ENCODE data around the gene BBOX1.
"Not testable (repeated sequence)": the region's sequence is repeated elsewhere in the genome, so short reads cannot be mapped to it uniquely, and the experiment has no call there.

Gene BBOX1

DNA sequence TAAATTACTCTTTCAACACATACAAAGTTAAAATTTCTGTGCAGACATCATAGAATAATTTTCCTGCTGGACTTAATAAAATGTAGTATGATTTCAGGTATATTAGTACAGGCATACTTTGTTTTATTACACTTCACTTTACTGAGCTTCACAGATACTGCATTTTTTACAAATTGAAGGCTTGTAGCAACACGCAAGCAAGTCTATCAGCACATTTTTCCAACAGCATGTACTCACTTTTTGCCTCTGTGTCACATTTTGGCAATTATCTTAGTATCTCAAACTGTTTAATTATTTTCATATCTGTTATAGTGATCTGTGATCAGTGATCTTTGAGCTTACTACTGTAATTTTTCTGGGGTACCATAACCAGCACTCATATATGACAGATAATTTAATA is 44.5 kb downstream of the BBOX1 start:
- DNase-seq, result no peak

DNA sequence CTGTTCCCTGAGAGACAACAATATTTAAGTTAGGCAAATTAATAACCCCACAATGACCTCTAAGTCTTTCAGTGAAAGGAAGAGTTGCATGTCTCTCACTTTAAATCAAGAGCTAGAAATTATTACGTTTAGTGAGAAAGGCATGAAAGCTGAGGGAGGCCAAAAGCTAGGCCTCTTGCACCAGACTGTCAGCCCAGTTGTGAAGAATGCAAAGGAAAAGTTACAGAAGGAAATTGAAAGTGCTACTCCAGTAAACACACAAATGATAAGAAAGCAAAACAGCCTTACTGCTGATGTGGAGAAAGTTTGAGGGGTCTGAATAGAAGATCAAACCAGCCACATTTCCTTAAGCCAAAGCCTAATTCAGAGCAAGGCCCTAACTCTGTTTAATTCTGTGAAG is 45.0 kb downstream of the BBOX1 start:
- DNase-seq, result no peak

DNA sequence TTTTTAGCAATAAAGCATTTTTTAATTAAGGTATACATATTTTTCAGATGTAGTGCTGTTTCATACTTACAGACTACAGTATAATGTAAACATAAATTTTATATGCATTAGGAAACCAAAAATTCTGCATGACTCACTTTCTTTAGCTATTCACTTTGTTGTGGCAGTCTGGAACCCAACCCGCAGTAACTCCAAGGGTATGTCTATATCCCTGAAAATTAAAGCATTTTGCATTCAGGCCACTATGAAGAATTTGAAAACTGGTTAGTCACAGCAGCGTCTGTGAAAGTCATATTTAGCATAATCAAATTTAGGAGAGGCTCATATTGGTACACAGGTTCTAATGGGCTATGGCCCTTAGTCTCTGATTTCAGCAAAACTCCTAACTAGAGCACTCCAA is 46.8 kb downstream of the BBOX1 start:
- DNase-seq, result no peak

DNA sequence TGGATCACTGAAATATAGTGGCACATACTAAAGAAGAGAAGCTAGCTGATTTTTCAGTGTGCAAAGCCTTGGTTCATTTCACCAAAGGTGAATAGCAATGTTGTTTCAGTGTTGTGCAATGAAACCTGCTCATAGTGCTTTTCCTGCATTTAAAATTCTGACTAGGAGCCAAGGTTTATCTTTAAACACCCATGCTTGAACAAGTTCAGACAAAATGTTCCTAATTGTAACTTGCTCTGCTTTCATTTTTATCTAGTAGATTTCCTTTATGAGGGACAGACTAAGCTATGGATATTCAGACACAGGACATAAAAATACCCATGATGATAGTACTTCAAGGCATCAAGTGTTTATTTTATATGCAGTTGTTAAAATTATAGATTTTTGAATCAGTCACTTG is 47.7 kb downstream of the BBOX1 start:
- DNase-seq, result no peak

DNA sequence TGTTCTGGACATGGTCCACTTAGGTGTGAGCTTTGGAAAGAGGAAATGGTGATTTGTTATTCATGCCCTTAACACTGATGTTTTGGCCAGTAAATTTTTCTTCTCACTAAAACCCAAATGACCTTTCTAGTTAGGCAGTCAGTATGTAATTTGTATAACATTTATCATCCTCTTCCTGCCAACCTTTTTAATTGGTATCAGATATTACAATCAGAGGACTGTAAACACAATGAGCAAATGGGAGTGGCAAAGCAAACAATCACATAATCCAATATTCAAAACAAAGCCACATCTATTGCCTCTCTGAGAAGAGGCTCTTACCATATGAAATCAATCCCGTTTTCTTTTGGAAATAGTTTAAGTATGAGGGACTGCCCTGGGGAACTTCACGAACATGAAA is 49.1 kb downstream of the BBOX1 start:
- no peak for DNase-seq

DNA sequence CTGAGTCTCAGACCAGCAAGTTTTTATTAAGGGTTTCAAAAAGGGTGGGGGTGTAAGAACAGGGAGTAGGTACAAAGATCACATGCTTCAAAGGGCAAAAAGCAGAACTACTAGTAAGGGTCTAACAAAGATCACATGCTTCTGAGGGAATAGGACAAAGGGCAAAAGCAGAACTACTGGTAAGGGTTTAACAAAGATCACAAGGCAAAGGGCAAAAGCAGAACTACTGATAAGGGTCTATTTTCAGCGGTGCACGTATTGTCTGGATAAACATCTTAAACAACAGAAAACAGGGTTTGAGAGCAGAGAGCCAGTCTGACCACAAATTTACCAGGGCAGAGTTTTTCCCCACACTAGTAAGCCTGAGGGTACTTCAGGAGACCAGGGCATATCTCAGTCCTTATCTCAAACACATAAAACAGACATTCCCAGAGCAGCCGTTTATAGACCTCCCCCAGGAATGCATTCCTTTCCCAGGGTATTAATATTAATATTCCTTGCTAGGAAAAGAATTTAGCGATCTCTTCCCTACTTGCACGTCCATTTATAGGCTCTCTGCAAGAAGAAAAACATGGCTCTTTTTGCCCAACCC is 49.8 kb downstream of the BBOX1 start:
- DNase-seq, result not testable (repeated sequence)

DNA sequence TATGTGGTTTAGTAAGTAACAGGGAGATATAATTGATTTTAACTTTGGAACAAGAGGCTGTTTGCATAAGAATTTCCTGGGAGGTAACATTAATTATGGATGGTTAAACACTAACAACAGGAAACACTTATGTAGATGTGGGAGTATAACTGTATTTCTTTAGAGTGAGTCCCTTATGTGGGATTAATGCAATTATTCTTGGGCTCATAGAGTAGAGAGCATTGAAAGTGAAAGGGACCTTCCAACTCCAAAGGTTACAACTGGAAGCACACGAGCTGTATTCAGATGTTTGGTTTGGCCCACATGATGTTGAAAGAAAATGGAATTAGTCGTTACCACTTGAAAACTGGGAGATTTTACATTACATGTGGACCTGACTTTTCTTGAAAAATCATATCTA is 53.5 kb downstream of the BBOX1 start:
- DNase-seq, result no peak

DNA sequence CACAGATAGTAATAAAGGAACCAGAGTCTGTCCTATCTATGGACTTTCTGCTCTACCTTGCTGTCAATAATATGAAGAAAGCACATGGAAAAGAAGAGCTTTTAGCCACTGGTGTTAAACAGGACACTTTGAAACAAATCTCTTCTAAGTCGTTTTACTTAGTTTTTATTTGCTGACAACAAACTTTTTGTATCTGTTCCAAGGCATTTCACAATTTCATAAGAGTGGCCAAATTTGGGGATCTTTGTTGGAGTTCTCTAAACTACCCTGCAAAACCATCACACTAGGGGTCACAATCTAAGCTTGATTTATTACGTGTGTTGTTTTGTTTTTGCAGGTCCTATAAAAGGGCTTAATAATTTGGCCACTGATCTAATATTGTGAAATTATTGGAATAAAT is 54.4 kb downstream of the BBOX1 start:
- no peak for DNase-seq

DNA sequence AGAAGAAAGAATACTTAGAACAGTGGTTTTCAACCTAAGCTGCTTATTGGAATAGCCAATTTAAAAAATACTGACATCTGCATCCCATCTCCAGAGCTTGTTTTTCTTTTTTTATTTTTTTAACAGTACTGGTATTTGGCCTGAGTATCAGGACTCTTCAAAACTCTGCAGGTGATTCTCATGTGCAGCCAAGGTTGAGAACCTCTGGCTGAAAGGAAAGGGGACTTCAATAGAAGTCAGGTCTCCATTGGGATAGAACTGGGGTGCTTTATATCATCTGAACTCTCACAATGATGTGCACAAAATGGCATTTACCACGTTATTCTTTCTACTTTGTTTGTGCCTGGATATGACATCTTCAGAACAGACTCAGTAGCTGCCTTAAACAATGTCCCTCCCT is 55.3 kb downstream of the BBOX1 start:
- DNase-seq, result no peak

DNA sequence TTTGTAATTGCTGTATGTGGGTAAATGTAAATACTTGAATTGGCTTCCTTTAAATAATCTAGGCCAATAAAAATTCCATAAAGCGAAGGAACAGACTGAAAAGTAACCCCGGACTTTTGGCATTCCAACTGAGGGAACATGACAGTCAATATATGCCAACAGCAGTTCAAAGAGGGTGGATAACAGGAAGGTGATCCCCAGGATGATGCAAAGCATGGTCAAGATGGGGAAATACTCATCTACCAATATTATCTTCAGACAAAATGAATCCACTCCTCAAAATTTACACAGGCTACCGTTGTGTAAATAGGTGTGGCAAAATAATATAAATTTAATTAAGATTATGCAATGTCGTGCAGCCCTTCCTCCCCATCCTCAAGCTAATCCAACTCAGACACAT is 56.9 kb downstream of the BBOX1 start:
- no peak for DNase-seq

DNA sequence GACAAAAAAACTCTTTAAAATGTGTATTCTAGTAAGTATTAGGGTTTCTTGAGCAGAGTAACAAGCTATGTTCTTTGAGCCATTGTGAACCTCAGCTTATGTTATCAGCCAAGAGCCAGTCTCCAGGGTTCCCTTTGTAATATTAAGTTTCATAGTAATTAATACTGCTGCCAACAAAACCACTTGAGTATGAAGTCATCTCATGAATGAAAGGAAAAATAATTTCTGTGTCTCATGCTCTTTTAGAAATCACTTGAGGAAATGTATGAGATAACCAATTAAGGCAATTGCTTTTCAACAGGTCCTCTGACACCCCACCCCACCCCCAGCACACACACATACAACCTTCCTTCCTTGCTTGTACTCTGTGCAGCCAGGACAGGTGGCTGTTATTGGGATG is 59.9 kb downstream of the BBOX1 start:
- no peak for DNase-seq

DNA sequence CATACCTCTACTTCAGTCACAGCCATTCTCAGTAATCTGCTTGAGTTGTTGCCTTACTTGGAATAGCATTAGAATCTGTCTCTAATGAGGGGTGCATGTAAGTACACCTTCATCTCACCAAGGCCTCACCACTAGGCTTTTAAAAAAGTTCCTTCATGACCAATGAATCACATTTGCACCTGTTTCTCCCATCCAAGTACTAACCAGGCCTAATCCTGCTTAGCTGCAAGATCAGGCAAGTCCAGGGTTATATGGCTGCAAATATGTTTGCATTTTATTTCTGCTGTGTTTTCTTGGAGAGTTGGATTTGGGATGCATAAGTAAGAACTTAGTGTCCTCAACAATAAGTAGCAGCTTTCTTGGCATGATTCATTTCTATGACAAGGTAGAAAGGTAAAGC is 66.9 kb downstream of the BBOX1 start:
- no peak for DNase-seq

DNA sequence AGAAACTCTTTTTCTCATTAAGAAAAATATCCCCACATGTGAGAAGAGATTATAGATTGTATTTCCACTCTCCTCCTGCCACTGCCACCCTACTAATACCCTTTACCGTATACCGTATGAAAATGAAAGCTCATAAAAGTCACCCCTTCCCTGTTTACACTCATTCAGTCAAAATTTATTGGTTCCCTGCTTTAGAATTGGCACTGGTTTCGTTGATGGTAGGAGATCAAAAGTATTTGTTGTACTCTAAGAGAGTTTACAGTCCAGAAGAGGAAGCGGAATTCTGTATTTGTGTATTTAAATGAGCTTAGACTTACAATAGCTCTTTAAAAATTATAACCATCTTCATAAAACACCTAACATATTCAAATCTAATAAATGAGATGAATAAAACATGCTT is 68.2 kb downstream of the BBOX1 start:
- peak; percentile 62 for DNase-seq

DNA sequence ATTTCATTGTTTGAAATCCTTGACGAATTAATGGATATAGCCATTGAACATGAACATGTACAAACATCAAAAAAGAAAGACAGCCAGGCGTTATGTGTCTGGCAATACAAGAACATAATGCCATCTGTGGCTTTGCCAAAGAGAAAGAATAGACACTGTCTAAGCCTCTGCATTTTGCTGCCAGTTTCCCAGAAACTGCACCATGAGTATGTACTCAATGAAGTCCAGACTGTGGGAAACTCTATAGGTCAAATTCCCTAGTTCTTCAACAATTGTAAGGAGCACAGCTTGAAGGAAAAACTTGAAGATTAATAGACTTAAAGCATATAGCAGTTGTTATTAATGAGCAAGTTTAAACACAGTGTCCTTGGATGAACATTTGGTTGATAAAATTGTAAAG is 71.3 kb downstream of the BBOX1 start:
- no peak for DNase-seq

DNA sequence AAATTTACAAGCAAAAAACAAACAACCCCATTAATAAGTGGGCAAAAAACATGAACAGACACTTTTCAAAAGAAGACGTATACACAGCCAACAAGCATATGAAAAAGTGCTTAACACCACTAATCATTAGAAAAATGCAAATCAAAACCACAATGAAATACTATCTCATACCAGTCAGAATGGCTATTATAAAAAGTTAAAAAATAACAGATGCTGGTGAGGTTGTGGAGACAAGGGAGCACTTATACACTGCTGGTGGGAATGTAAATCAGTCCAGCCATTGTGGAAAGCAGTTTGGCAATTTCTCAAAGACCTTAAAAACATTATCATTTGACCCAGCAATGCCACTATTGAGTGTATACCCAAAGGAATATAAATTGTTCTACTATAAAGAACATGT is 72.3 kb downstream of the BBOX1 start:
- DNase-seq, result no peak

DNA sequence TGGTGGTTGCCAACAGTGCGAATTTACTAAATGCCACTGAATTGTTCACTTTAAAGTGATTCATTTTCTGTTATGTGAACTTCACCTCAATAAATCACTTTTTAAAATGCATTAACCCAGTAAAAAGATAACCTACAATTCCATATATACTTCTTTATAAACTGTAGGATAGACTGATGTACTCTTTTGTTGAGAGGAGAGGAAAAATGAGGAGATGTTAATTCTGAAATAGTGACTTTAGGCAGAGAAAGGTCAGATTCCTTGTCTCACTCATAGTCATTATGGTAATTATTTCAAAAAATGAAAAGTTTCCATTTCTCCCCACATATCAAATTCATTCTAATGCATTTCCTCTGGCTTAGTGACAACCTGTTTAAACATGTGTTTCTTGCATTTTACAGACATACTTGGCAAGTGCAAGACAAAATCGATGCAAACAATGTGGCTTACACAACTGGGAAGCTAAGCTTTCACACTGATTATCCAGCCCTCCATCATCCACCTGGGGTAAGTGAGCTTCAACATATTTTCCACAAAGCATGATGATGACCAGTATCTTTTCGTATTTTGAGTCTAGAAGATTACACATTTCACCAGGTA is 74.5 kb downstream of the BBOX1 start:
- DNase-seq, result no peak

DNA sequence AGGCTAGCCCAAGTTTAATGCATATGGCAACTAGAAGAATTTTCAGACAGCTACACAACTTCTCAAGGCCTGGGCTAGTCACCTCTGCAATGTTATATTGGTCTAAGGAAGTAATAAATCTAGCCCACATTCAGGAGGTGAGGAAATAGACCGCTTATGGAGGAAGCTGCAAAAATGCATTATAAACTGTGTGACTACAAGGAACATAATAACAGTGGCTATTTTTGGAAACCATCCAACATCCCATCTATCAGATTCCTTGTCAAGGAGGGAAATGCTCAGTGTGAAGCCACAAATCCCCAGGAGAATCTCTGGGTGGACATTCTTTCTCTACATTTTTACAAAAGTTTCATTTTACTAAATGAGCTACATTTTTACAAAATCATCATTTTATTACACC is 76.1 kb downstream of the BBOX1 start:
- no peak for DNase-seq

DNA sequence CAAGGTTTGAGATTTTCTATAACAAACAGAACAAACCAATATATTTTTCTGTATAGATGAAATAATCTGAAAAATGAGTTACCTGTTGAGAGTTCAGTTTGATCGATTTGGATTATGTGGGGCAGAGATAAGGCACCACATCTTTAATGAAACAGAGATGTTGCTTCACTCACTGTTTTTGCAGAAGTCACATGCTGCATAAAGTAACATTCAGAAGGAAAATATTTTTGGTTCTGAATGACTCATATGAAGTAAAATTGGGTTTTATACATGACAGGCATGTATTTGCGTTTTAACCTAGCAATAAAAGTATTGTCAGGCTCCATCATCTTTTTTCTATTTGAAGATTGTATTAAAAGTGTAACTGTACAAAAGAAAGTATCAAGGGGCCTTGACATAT is 77.8 kb downstream of the BBOX1 start:
- no peak for DNase-seq

DNA sequence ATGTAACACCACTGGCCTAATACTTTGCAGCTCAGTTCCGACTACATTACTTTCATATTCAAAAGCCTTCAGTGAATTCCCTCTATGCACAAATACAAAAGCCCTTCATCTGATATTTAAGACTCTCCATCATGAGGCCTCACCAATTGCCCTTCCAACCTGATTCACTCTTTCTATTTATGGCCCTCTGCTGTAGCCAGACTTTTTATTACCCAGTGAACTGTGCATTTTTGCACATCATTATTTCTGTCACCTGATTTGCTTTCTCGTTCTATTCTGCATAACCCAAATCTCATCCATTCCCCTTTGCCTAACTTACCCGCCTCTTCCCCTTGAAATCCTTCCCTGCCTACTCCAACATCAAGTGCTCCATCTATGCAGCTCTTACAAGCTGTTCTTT is 78.3 kb downstream of the BBOX1 start:
- DNase-seq, result no peak

DNA sequence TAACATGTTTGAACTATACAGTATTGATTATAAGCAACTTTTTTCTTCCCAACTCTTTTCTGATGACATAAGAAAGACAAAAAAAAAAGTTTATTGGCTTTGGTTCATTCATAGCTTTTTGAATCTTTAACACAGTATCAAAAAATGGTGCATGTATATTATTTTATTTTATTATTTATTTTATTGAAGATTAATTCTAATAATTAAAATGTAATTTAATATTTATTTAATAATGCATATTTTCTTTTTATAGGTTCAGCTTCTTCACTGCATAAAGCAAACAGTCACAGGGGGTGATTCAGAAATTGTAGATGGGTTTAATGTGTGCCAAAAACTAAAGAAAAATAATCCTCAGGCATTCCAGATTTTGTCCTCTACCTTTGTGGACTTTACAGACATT is 78.8 kb downstream of the BBOX1 start:
- no peak for DNase-seq

DNA sequence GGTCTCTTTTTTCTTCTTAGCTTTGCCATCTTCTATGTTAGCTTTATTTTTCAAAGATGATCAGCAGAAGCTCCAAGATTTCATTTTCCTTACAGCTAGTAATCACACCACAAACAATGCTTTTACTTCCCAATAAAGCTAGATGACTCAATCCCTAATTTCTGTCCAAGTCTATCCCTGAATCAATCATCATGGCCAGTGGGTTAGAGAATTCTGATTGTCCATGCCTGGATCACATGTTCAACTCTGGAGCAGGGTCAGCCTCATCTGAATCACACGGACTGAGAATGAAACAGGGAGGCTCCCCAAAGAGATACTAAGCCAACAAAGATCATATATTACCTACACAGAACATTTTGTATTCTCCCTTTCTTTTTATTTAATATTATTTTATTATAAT is 79.6 kb downstream of the BBOX1 start:
- no peak for DNase-seq

DNA sequence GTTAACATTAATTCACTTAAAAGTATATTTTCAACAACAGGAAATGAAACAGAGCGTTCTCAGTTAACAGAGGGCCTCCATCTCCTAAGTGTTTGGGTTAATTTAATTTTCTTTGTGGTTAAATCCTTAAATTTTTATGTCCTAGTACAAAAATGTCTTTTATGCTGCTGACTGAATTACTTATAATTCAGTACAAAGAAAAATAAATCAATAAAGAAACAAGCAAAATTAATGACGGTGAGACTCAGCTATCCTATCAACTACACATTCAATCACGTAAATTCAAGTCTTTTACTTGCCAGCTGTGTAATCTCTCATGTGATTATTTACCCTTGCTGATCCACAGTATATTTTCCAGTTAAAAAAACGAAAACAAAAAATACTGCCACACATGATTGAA is 81.4 kb downstream of the BBOX1 start:
- DNase-seq, result no peak

DNA sequence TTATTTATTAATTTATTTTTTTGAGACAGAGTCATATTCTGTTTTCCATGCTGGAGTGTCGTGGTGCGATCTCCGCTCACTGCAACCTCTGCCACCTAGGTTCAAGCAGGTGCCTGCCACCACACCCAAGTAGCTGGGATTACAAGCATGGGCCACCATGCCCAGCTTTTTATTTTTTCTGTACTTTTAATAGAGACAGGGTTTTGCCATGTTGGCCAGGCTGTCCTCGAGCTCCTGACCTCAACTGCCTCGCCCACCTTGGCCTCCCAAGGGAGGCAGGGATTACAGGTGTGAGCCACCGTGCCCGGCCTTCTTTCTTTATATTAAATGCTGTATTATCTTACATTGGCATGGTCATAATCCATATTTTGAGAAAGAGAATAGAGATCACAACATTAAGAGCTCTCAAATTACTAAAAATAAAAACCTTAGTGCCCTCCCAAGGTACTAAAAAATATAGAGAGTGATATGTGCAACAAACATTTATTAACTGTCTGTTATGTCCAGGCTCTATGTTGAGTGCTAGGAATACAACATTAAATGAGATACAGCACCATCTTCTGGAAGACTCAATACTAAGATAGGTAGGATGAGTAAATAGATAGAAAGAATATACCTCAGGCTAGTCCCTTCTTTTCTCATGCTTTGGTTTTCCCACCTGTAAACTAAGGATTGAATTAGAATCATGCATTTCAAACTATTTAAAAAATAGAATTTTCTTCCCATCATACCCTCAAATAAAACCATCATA is 84.1 kb downstream of the BBOX1 start:
- peak; percentile 13 for DNase-seq

DNA sequence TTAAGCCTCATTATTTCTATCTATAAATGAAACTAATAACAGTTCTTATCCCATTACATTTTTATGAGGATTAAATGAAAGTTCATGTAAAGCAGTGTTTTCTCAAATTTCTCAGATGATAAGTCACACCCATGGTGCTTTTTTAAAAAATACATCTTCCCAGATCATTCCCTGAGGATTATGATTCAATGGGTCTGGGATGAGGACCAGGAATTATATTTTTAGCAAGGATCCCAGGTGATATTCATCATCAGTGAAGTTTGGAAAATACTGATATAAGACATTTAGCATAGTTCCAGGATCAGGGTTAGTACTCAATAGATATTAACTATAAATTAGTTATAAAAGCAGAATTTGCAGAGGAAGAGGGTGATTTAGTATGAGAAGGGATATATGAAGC is 89.1 kb downstream of the BBOX1 start:
- DNase-seq, result no peak

DNA sequence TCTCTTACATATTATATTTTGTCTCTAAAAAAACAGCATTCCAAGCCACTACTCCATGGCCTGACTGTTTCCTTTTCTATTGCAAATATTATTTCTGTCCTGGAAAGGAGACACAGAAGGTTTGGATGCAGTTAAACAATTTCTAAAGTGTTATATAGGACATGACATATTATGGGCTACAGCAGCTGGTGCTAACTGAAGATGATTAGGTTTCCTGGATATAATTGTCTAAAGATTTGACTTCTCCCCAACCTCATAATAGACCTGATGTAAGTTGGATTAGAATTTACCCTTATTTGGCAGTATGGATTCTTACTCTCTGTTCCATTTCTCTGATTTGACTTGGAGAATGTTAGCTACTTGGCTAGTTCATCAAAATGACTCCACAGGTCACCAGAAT is 90.2 kb downstream of the BBOX1 start:
- no peak for DNase-seq

Measured in NCI-H526 treated with DMSO at 0.1 percent for 48 hours (cell line).